NCI-H510A treated with DMSO at 0.1 percent for 48 hours (cell line): ENCODE measurements around the gene SAMD4B.

Source experiments
- DNase-seq: peaks from one replicate; lab custom pipeline; 2025; lab: John Stamatoyannopoulos, UW

The SAMD4B gene

DNA sequence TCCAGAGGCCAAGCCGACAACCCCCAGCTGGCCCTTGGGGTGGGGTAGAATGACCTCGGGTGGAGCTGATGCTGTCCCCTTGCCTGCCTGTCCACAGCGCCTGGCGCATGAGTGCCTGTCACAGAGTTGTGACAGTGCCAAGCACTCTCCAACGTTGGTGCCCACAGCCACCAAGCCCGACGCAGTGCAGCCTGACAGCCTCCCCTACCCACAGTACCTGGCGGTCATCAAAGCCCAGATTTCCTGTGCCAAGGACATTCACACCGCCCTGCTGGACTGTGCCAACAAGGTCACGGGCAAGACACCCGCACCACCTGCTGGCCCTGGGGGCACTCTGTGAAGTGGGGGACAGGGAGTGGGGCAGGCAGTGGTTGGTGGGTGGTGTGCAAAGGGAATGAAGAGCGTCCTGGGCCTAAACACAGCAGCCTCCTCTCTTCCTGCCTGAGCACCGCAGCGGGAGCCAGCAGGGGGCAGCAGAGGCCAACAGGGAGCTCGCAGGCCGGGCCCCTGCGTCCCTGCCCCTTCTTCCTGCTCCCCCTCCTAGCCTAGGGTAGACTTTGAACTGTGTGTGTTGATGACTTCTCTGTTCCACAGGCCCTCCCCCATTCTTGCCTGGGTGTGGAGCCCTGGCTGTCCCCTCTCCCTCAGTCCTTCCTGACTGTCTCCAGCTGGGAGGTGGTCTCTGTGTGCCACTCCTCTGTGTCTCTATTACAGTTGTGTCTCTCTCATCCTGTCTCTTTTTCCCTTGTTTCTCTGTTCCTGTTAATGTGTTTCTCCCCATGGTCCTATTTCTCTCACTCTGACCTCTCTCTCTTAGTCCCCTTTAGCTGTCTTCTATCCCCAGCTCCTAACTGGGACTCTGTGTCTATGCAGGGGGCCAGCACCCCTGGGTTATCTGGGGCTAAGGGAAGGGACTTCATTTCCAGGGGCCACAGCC is 55.4 kb downstream of the SAMD4B start:
- peak; percentile 73 for DNase-seq

DNA sequence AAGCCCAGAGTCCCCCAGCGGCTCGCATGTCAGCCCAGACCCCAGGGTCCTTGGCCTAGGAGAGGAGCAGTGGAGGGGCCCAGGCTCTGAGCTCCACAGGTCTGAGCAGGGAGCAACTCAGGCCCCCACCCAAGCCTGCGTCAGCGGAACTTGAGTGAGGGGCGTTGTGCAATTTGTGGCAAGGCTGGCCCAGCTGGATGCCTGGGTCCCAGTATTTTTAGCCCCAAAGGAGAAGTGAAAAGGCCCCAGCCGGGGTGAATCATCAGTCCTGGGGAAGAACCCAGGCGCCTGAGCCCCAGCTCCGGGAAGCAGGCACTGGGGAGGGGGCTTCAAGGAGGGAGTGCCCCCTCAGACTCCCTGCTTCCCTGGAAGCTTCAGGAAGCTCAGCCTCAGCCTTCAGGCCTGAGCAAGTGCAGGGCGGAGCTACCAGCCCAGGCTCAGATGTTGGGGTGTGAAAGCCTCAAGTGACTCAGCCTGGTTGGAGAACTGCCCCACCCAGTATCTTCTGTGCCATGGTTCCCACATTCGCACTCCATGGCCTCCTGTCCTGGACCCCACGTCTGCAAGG is 56.2 kb downstream of the SAMD4B start:
- no peak for DNase-seq

DNA sequence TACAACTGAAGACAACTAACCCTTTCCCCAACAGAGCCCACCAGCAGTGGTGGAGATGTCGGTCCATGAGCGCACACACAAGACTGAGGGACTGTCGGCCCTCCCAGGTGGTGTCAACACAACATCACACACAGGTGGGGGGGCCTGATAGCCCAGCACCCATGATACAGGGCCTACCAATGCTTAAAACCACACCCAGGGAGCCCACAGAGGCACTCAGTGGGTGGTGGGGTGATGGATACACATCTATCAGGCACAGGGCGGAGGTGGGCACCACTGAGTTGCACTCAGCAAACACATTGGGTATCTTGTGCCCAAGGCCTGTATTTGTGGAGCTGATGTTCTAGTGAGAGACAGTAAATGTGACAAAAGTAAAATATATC is 57.4 kb downstream of the SAMD4B start:
- no peak for DNase-seq

DNA sequence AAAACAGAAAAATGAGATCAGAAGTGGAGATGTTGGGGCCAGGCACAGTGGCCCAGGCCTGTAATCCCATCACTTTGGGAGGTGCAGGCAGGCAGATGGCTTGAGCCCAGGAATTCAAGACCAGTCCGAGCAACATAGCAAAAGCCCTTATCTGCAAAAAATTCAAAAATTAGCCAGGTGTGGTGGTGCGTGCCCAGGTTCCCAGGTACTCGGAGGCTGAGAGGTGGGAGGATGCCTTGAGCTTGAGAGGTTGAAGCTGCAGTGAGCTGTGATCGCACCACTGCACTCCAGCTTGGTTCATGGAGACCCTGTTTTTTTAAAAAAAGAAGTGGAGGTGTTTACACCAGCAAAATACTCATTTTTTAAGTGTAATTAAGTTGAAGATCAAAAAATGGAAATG is 57.8 kb downstream of the SAMD4B start:
- no peak for DNase-seq

DNA sequence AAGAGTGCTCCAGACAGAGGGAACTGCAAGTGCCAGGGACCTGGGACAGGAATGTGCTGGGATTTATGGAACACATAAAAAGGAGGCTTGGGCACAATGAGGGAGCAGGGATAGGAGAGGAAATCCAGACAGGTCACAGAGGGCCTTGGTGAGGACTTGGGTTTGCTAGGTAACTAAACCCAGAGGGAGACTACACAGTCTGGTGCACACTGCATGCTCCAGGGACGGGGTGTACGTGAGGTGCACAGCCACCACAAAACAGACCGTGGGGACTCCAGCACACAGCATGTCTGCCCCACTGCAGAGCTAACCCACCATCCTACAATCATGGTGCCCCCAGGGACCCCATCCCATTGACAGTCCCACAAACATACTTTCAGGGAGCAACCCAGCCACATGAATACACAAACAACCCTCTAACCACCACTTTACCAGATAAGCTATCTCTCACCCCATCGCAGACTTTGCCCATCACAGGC is 58.9 kb downstream of the SAMD4B start:
- no peak for DNase-seq

DNA sequence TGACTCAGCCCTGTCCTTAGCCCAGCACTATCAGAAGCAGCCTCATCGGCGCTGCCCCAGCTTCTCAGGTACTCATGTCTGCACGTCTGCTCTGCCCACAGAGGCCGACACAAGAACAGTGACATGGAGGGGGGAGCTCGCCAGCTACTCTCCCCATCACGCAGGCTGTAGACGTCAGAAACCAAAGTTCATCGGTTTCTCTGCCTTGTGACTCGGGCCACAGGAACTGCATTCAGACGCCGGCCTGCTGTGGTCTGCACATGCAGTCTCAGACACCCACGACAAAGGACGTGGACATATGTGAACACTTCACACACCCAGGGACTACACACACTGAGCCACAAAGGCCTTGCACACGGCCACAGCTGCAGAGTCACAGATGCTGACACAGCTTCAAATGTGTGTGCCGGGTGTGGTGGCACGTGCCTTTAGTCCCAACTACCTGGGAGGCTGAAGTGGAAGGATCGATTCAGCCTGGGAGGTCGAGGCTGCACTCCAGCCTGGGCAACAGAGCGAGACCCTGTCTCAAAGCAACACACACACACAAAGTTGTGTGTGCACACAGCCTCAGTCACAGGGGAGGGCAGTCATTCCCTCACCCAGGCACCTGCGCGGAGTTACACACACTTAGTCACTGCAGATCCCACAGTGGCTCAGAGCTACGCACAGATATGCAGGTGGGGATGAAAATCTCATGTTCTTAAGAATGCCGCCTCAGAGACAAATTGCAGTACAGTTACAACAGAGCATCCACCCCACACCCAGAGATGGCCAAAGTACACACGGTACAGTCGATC is 59.5 kb downstream of the SAMD4B start:
- DNase-seq, result no peak

DNA sequence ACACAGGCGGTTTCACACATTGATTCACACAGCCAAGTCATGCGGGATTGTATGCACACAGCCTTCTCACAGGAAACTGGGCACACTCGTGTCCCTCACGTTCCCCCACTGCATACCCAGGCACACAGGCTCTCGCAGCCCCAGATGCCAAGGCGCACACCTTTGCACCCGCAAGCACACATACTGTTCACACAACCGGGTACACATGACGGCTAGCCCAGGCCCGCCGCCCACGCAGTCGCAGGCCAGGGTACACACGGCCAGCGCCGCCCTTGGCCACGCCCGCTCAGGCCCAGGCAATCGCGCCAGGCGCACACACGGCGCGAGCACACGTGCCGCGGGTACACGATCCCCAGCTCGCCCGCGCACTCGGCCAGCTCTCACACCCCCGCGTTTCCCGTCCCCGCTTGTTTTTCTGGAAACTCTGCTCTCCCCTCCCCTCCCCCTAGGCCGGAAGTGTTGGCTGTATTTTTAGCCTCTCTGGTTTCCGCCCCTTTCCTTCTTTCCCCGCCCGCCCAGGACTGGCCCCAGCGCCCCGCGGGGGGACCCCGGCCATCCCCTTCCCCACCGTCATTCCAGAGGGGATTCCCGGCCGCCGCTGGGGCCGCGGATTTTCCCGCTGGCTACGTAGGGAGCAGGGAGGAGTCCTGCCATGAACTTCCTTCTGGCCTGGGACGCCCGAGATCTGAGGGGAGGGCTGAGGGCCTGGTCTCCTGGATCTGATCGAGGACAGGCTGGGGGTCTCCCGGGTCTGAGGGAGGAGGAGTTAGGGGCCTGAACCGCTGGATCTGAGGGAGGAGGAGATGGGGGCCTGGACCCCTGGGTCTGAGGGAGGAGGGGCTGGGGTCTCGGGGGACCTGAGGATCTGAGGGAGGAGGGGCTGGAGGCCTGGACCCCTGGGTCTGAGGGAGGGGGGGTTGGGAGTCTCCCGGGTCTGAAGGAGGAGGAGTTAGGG is 60.4 kb downstream of the SAMD4B start:
- peak; percentile 72 for DNase-seq

DNA sequence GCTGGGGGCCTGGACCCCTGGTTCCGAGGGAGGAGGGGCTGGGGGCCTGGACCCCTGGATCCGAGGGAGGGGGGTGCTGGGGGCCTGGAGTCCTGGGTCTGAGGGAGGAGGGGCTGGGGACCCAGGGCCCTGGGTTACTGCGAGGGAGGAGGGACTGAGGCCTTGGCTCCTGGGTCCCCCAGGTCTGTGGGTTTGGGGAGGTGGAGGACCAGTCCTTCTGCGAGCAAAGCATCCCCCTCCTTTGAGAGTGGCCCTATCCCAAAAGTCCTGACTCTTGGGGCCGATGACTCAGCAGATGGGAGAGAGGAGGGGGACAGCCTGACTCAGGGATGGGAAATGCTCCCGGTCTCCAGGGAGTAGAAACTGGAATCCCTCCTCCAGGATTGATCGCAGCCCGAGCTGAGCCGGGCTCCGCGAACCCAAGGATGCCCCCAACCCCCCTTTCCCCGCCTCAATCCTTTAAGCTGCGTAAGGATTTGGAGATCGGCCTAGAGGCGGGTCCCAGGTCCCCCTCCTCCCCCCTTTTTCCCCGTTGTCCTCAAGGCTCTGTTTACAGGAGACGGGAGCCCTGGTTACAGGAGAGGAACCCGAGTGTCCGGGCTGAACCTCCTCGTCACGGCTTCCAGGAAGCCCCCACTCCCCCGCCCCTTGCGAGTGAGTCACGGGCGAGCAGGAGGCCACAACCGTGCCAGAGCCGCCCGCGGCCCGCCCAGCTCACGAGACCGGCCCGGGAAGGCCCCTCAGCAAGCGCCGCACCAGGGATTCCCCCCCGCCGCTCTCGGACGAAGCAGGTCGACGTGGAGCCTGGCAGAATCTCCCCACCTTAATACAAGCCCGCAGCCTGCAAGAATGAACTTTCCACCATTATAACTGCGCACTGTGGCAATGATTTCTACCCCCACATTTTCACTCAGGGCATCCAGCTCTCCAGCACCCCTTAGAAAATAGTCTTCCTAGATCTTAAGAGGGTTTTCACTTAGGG is 61.4 kb downstream of the SAMD4B start:
- DNase-seq, result peak; percentile 57

DNA sequence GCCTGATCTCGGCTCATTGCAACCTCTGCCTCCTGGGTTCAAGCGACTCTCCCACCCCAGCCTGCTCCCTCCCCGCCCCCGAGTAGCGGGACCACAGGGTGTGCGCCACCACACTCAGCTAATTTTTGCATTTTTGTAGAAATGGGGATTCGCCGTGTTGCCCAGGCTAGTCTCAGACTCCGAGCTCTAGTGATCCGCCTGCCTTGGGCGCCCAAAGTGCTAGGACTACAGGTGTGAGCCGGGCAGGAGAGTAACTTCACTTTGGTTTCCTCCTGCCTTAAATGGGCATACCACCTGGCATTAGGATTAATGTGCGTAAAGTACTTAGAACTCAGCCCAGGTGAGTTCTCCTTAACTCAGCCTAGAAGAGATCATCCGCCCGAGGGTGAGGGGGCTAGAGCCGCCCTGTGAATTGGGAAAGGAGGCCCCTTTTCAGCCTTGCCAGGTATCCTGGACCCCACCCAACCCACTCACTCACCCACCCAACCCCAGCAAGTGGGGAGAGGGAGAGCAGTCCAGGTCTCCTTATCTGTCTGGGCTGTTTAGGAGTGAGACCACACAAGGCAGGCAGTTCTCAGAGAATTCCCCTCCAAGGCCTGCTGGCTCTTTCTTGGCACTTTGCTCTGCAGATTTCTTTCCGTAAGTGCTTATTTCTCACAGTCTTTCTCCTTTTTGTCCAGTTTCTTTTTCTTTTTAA is 63.2 kb downstream of the SAMD4B start:
- peak; percentile 69 for DNase-seq

DNA sequence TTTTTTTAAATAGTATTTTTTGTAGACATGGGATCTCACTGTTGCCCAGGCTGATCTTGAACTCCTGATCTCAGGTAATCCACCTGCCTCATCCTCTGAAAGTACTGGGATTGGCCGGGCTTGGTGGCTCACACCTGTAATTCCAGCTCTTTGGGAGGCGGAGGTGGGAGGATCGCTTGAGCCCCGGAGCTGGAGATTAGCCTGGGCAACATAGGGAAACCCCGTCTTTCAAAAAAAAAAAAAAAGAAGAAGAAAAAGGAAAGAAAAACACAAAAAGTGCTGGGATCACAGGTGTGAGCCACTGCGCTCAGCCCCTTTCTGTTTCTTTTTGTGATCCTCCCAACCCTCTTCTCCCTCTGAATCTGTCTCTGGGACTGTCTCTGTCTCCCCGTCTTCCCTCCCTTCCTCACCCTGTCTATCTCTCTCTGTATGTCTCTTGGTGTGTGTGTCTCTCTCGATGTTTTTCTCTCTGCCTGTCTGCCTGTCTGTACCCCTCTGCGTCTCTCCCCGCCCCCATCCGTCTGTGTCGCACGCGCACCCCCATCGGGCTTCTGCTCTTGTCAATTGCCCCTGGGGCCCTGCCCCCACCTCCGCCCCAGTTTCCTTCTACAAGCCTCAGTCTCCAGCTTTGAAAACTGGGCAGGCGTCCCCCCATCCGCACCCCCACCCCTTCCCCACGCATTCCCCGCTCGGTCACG is 63.9 kb downstream of the SAMD4B start:
- peak; percentile 50 for DNase-seq

DNA sequence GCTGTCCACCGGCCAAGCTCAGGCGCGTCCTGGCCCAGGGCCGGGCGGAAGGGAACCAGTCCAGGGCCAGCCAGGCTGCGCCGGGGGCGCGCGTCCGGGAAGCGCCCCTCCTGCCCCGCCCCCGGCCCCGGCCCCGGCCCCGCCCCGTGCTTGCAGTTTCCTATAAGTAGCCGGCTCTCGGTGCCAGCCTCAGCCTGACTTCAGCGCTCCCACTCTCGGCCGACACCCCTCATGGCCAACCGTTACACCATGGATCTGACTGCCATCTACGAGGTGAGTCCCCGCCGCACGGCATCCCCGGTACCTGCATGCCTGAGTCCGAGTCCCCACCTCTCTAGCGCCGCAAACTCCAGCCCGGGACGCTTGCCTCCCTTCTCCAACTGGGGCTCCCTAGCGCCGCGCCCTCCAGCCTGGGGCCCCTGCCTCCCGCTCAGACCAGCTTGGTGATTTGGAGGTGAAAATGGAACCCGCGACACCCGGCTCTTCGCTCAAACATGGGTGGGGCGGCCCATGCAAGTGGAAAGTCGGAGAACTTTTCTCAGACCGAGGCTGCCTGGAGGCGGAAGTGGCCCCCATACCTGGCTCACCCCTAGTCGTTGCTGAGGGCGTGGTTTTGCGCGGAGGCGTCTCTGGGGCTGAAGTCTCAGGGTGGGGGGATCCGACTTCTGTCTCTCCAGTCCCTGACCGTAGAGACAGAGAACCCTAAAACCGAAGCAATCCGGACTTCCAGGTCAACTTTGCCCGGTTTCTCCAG is 64.6 kb downstream of the SAMD4B start, which contains the start of gene ZFP36:
ZFP36 (plus strand) TSS at position 192 of the 754 bp plus-strand sequence; CDS start at position 250, 58 bp downstream.
- peak; percentile 74 for DNase-seq

DNA sequence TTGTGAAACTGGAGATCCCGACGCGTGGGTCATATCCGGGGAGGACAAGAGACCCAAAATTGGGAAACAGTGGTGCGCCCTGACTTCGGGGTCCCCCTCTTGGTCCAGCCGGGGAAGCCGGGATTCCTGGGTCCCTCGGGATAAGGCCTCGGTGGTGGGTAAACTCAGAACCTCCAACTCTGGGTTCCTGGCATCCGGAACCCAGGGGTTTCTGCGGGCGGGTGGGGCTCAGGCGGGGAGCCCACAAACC is 65.1 kb downstream of the SAMD4B start:
- no peak for DNase-seq

DNA sequence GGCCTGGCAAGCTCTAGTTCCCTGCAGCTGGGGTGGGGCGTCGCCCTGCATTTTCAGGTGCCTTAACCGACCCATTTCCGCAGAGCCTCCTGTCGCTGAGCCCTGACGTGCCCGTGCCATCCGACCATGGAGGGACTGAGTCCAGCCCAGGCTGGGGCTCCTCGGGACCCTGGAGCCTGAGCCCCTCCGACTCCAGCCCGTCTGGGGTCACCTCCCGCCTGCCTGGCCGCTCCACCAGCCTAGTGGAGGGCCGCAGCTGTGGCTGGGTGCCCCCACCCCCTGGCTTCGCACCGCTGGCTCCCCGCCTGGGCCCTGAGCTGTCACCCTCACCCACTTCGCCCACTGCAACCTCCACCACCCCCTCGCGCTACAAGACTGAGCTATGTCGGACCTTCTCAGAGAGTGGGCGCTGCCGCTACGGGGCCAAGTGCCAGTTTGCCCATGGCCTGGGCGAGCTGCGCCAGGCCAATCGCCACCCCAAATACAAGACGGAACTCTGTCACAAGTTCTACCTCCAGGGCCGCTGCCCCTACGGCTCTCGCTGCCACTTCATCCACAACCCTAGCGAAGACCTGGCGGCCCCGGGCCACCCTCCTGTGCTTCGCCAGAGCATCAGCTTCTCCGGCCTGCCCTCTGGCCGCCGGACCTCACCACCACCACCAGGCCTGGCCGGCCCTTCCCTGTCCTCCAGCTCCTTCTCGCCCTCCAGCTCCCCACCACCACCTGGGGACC is 65.6 kb downstream of the SAMD4B start:
- no peak for DNase-seq

DNA sequence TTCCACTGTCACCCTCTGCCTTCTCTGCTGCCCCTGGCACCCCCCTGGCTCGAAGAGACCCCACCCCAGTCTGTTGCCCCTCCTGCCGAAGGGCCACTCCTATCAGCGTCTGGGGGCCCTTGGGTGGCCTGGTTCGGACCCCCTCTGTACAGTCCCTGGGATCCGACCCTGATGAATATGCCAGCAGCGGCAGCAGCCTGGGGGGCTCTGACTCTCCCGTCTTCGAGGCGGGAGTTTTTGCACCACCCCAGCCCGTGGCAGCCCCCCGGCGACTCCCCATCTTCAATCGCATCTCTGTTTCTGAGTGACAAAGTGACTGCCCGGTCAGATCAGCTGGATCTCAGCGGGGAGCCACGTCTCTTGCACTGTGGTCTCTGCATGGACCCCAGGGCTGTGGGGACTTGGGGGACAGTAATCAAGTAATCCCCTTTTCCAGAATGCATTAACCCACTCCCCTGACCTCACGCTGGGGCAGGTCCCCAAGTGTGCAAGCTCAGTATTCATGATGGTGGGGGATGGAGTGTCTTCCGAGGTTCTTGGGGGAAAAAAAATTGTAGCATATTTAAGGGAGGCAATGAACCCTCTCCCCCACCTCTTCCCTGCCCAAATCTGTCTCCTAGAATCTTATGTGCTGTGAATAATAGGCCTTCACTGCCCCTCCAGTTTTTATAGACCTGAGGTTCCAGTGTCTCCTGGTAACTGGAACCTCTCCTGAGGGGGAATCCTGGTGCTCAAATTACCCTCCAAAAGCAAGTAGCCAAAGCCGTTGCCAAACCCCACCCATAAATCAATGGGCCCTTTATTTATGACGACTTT is 66.4 kb downstream of the SAMD4B start:
- DNase-seq, result peak; percentile 55

DNA sequence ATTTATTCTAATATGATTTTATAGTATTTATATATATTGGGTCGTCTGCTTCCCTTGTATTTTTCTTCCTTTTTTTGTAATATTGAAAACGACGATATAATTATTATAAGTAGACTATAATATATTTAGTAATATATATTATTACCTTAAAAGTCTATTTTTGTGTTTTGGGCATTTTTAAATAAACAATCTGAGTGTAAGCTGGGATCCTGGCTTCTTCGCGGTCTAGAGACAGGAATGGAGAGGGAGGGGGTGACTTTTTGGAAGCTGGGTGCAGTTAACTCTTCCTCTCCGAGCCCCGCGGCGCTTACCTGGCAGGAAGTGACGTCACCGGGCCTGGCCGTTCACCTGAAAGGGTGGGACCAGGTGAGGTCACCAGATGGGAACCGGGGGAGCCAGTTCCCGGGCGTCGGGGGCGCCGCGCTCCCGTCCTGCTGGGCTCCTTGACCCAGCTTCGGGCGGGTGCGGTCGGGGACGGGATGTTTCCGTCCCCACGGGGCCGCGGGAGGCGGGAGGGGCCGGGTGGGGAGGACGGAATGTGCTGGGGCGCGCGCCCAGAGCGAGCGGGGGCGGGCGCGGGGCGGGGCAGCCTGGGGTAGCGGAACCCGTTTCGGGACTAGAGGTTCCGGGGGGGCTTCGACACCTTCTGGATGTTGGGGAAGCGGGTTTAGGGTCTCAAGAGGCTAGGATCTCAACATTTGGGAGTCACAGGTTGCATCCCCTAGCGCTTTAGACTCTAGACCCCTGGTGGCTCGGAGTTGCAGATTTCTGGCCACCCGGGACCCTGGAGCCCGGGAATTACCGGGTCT is 67.2 kb downstream of the SAMD4B start:
- DNase-seq, result peak; percentile 93
